ENCODE results near the gene RSRC1. TPM values are rescaled to one million over a fixed set of nuclear protein-coding genes. Genes with fewer than 3 reads are reported as not detected.
A peak's percentile ranks its signal among the peaks of the same experiment; 100 is the strongest.

RSRC1 gene
- total and polyA plus RNA-seq, 2 of the 8 experiments (the other 6 are each of a cell fraction or from before 2014, with no cell fraction given) = 2.0 to 27.9 TPM

DNA sequence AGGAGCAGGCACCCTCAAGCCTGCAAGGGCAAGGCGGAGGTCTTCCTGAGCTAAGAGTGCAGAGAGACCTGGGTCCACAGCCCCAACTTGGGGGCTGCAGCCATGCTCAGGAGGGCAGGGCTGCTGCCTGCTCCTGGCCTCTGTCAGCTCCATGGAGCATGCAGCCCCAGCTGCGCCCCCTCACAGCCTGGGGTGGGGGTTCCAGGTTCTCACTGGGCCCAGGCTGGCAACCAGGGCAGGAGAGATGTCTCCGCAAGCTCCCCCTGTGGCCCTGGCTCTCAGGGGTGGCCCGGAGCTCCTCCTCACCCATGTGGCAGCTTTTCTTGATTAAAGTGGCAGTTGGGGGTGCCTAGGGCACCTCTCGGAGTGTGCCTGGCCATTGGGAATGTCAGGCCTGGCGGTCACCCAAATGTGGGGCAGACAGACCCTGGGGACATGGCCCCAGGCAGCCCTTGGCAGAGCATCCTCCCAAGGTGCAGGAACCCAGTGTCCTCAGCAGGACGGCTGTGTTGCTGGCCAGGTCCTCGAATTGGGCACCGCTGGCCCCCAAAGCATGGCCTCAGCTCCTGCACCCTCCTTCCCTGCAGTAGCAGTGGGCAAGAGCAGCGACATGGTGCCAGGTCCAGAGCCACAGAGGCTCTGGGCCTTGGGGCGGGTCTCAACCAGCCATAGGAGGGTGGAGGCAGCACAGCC lies 251.0 kb downstream of the RSRC1 start:
- Histone ChIP-seq H3K9ac (replicated peaks in 1 of 4; ENCODE audit: extremely low read depth in 1 of 4, low read depth in 3 of 4, low read length in 3 of 4) (no peak overlapping the region), H3K18ac (ENCODE audit: extremely low read depth, low read length) (no peak overlapping the region), H2BK5ac (ENCODE audit: low read depth, low read length) (no peak overlapping the region), H2AFZ (ENCODE audit: low read length) (no peak overlapping the region), H3K4me2 (ENCODE audit: insufficient read depth in 1 of 2, low read depth in 2 of 2, low read length in 2 of 2) (no peak overlapping the region), H3K23ac (ENCODE audit: insufficient read length) (no peak overlapping the region), H3K36me3 (ENCODE audit: control insufficient read depth in 2 of 4, insufficient read depth in 4 of 4, low read length in 3 of 4) (no peaks in the 10 kb centered on the region), H2BK12ac (ENCODE audit: low read depth, low read length) (no peak overlapping the region), H3K27me3 (replicated peaks in 1 of 4; ENCODE audit: control insufficient read depth in 3 of 4, extremely low read depth in 1 of 4, insufficient read depth in 3 of 4, low read length in 3 of 4) (no peaks in the 10 kb centered on the region), H3K79me1 (ENCODE audit: low read depth, low read length) (no peaks in the 10 kb centered on the region), H3K9me3 (ENCODE audit: insufficient read depth in 2 of 2, low read depth in 1 of 2, low read length in 1 of 2) (no peaks in the 10 kb centered on the region), H3K27ac (ENCODE audit: low read depth, low read length) (no peak overlapping the region), H2BK20ac (ENCODE audit: low read length) (no peak overlapping the region), H3K4me1 (replicated peaks in 1 of 4; ENCODE audit: control insufficient read depth in 3 of 4, insufficient read depth in 4 of 4, low read length in 3 of 4) (no peaks in the 10 kb centered on the region), H4K91ac (replicated peaks; ENCODE audit: insufficient read length, low read length) (no peak overlapping the region), H3K79me2 (ENCODE audit: control insufficient read depth in 1 of 2, insufficient read depth in 2 of 2, low read length in 2 of 2) (no peaks in the 10 kb centered on the region), H3K4ac (replicated peaks; ENCODE audit: insufficient read length, low read depth, low read length) (no peak overlapping the region), H4K20me1 (replicated peaks in 1 of 2; ENCODE audit: control insufficient read depth in 1 of 2, insufficient read depth in 2 of 2, low read length in 2 of 2) (no peaks in the 10 kb centered on the region), H2BK120ac (replicated peaks; ENCODE audit: low read depth, low read length) (no peak overlapping the region), H2AK5ac (ENCODE audit: low read depth, low read length) (no peak overlapping the region), H3K4me3 (ENCODE audit: extremely low read depth in 1 of 4, insufficient read depth in 2 of 4, low read depth in 3 of 4, low read length in 4 of 4) (no peak overlapping the region), H4K5ac (ENCODE audit: insufficient read length, low read depth, low read length) (no peak overlapping the region), H3K56ac (replicated peaks; ENCODE audit: insufficient read length, low read depth, low read length) (no peak overlapping the region), H3K23me2 (ENCODE audit: low read depth, low read length) (no peaks in the 10 kb centered on the region), H3K14ac (ENCODE audit: insufficient read length) (no peak overlapping the region), H2BK15ac (ENCODE audit: low read length) (no peak overlapping the region), H4K8ac (ENCODE audit: extremely low read depth, insufficient read depth, low read length) (peak overlapping the region; percentile 57; the same call in 1 of the 2 replicates)
- DNase-seq (ENCODE audit: low read depth in 1 of 2, low spot score in 2 of 2) = no peak
- TF ChIP-seq PHF8 (conservative IDR thresholded peaks at IDR 0.05; ENCODE audit: low read depth, low read length) = no peak
- TF ChIP-seq, protein P1, sequence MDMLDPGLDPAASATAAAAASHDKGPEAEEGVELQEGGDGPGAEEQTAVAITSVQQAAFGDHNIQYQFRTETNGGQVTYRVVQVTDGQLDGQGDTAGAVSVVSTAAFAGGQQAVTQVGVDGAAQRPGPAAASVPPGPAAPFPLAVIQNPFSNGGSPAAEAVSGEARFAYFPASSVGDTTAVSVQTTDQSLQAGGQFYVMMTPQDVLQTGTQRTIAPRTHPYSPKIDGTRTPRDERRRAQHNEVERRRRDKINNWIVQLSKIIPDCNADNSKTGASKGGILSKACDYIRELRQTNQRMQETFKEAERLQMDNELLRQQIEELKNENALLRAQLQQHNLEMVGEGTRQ (IDR thresholded peaks at IDR 0.05; ENCODE audit: low read length) = no peak
- no peak for TF ChIP-seq RNF2 (IDR thresholded peaks at IDR 0.05; ENCODE audit: borderline replicate concordance, low read depth, low read length, missing control alignments, poor library complexity, severe bottlenecking)
- TF ChIP-seq EGR1 (IDR thresholded peaks at IDR 0.05; ENCODE audit: borderline replicate concordance, low read depth, low read length) = no peak
- no peak for TF ChIP-seq EZH2 (IDR thresholded peaks at IDR 0.05; ENCODE audit: low read depth, low read length, severe bottlenecking)
- TF ChIP-seq CHD1 (IDR thresholded peaks at IDR 0.05; ENCODE audit: low read depth, low read length) = no peak
- no peak for TF ChIP-seq CTBP2 (IDR thresholded peaks at IDR 0.05; ENCODE audit: borderline replicate concordance, insufficient read depth, insufficient read length, low read length)
- no peak for TF ChIP-seq SP1 (IDR thresholded peaks at IDR 0.05; ENCODE audit: low read depth, low read length)
- no peak for TF ChIP-seq SIN3A (conservative IDR thresholded peaks at IDR 0.05 in 1 of 2, IDR thresholded peaks at IDR 0.05 in 1 of 2; ENCODE audit: low read depth in 1 of 2, low read length in 2 of 2)
- POLR2A ChIA-PET (ENCODE audit: partially characterized antibody) = no interaction called here
- WGBS, 2 experiments (ENCODE audit: extremely low coverage in 1 of 2, insufficient coverage in 1 of 2, insufficient read length in 1 of 2, insufficient replicate concordance in 2 of 2, low coverage in 1 of 2, low lambda C conversion rate in 2 of 2, missing lambda C conversion rate in 1 of 2) = 97% methylated on average over 9 of the region's 11 CpGs; no CpG with 5 or more reads in 1 of the 2 experiments
- FAIRE-seq = no peak
- CTCF ChIA-PET (ENCODE audit: partially characterized antibody) = interaction anchor here (1.2 to 1.7 kb wide), 2 partner anchors 47 to 73 kb away, joined by 3 read pairs; no protein-coding TSS in a partner anchor

Data from H1 (cell line).